GM12864 (cell line): ENCODE results near the gene SORBS1.

Experiments
- DNase-seq: peaks from one replicate; pipeline ENCODE4 v3.0.0-alpha.2; 2011; ENCODE audit warnings: low read depth
- H3K4me3 ChIP-seq: 2 replicates; pipeline ENCODE4 v1.5.1; 2011; ENCODE audit warnings: mild to moderate bottlenecking, low read depth, low read length, control low read depth
- TF ChIP-seq, protein P1 (sequence below): IDR thresholded peaks from 2 replicates; pipeline ENCODE4 v1.5.1; 2011; ENCODE audit warnings: low read depth, mild to moderate bottlenecking, moderate library complexity, low read length, control low read depth, inconsistent platforms; ENCODE audit errors: missing control alignments

Gene SORBS1

GRCh38 chr10:95444792-95445191 is 116.4 kb downstream of the SORBS1 start:
- no peak for DNase-seq
- TF ChIP-seq, protein P1, sequence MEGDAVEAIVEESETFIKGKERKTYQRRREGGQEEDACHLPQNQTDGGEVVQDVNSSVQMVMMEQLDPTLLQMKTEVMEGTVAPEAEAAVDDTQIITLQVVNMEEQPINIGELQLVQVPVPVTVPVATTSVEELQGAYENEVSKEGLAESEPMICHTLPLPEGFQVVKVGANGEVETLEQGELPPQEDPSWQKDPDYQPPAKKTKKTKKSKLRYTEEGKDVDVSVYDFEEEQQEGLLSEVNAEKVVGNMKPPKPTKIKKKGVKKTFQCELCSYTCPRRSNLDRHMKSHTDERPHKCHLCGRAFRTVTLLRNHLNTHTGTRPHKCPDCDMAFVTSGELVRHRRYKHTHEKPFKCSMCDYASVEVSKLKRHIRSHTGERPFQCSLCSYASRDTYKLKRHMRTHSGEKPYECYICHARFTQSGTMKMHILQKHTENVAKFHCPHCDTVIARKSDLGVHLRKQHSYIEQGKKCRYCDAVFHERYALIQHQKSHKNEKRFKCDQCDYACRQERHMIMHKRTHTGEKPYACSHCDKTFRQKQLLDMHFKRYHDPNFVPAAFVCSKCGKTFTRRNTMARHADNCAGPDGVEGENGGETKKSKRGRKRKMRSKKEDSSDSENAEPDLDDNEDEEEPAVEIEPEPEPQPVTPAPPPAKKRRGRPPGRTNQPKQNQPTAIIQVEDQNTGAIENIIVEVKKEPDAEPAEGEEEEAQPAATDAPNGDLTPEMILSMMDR = no peak
- H3K4me3 ChIP-seq = no peak overlapping the region

GRCh38 chr10:95443636-95444035 is 117.5 kb downstream of the SORBS1 start:
- TF ChIP-seq, protein P1 = no peak
- no peak overlapping the region for H3K4me3 ChIP-seq
- no peak for DNase-seq

- TF ChIP-seq, protein P1 = no peak
- no peak for DNase-seq
- no peak overlapping the region for H3K4me3 ChIP-seq
Measured at GRCh38 chr10:95442341-95442740, 118.8 kb downstream of the SORBS1 start.

DNA sequence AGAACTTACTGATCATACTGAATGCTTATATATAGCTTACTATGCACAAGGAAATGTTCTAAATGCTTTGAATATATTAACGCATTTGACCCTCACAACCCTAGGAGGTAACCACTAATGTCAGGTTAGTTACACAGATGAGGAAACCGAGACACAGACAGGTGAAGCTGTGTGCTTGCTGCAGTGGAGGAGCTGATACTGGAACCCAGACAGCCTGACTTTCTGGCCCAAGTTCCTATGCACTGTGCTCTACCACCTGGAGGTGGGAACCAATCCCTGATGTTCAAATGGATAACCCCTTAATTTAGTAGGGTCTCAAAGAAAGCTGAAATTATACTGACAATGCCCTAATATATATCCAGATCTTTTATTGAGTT is 119.6 kb downstream of the SORBS1 start:
- TF ChIP-seq, protein P1 = no peak
- no peak for DNase-seq
- no peak overlapping the region for H3K4me3 ChIP-seq

DNA sequence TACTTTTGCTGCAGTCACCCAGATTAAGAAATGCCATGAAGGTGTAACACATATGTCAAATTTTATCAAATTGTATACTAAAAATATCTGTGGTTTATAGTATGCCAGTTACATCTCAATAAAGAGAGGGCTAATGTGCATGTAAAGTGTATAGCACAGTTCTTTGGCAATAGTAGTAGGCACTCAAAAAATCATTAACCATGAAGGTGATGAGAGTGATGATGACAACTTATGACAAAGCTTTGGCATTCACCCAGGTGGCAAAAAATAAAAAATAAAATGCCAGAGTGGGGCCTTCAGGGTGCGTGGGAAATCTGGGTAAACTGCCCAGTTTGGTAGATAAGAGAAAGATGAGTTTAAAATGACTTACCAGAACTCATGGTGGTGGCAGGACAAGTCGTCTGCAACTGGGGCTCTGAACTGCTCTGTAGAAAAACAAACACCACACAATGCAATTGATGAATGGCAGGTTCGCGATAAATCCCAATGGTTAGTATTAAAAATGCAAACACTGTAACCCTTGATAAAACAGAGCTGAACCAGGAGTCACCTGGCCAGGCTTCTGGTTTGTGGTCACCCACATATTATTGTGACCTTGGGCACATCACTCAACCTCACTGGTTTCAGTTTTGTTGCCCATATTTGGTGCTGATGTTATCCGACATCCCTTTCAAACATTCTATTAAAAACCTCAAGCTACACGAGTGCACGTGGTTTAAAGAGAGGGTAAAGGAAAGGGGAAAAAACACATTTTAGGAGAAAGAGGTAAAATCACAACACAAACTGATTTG is 120.2 kb downstream of the SORBS1 start:
- no peak for DNase-seq
- no peak overlapping the region for H3K4me3 ChIP-seq
- TF ChIP-seq, protein P1 = no peak

DNA sequence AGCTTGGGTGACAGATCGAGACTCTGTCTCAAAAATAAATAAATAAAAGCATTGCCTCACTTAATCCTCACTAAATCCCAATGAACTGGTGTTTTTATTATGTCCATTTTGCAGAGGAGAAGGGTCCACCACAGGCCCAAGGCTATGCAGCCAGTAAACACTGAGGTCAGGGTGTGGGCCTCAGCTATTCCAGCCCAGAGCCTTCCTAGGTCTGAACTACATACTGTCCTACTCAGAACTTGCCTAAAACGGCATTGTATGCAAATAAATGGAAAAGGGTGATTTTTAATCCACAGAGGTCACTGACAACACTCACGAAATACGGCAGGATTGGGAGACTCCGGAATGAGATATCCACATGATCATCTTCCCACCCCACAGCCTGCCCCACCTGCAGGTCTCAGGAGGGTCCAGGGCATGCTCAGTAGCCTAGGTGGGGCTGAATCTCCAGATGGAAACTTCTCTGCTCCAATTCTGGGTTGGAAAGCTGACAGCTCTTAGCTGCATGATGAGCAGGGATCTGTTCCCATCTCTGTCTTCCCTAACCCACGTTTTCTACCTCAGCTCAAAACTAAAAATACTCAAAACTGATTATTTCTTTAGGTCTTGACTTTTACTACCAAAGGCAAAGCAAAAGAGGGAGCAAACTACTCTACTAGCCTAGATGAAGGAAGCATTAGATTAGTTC is 121.0 kb downstream of the SORBS1 start:
- H3K4me3 ChIP-seq = no peak overlapping the region
- DNase-seq = no peak
- TF ChIP-seq, protein P1 = no peak
